ENCODE measurements around the gene SLC5A11.

The SLC5A11 gene

GRCh38 chr16:24954137-24954536, 108.4 kb downstream of the SLC5A11 start (continued):
- TF ChIP-seq ZFP3 (CRISPR knock-in tag; IDR thresholded peaks at IDR 0.05), result no peak

GRCh38 chr16:24955975-24956731, 110.4 kb downstream of the SLC5A11 start:
- TF ChIP-seq GLIS3 (CRISPR knock-in tag; IDR thresholded peaks at IDR 0.05) (no peak), CSRNP3 (CRISPR knock-in tag; IDR thresholded peaks at IDR 0.05) (no peak), TCF4 (CRISPR knock-in tag; IDR thresholded peaks at IDR 0.05; ENCODE audit: borderline replicate concordance) (no peak), ZNF70 (CRISPR knock-in tag; IDR thresholded peaks at IDR 0.05) (no peak), ARNTL (CRISPR knock-in tag; IDR thresholded peaks at IDR 0.05; ENCODE audit: borderline replicate concordance, low read depth) (no peak), POU6F1 (CRISPR knock-in tag; IDR thresholded peaks at IDR 0.05; ENCODE audit: borderline replicate concordance, low read depth) (no peak)
- TF ChIP-seq, protein P1, sequence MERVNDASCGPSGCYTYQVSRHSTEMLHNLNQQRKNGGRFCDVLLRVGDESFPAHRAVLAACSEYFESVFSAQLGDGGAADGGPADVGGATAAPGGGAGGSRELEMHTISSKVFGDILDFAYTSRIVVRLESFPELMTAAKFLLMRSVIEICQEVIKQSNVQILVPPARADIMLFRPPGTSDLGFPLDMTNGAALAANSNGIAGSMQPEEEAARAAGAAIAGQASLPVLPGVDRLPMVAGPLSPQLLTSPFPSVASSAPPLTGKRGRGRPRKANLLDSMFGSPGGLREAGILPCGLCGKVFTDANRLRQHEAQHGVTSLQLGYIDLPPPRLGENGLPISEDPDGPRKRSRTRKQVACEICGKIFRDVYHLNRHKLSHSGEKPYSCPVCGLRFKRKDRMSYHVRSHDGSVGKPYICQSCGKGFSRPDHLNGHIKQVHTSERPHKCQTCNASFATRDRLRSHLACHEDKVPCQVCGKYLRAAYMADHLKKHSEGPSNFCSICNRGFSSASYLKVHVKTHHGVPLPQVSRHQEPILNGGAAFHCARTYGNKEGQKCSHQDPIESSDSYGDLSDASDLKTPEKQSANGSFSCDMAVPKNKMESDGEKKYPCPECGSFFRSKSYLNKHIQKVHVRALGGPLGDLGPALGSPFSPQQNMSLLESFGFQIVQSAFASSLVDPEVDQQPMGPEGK (CRISPR knock-in tag; IDR thresholded peaks at IDR 0.05; ENCODE audit: borderline replicate concordance), result no peak
- no peak for ATAC-seq

DNA sequence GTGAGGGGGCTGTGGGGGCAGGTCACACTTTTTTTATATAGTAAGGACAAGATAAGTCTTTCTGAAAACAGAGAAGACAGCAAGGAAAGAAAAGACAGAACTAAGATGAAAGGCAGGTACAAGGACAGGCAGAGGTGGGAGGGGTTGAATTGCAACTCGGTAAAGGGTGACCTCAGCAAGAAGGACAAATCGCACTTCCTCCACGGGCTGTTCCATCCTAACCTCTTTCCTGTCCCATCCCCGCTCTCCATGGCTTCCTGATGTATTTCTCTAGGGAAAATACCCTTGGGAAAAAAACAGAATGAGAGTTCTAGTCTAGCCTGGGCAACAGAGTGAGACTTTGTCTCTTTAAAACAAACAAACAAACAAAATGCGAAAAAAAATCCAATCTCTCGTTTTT, 112.1 kb downstream of the SLC5A11 start:
- no peak for ATAC-seq
- TF ChIP-seq, protein P2, sequence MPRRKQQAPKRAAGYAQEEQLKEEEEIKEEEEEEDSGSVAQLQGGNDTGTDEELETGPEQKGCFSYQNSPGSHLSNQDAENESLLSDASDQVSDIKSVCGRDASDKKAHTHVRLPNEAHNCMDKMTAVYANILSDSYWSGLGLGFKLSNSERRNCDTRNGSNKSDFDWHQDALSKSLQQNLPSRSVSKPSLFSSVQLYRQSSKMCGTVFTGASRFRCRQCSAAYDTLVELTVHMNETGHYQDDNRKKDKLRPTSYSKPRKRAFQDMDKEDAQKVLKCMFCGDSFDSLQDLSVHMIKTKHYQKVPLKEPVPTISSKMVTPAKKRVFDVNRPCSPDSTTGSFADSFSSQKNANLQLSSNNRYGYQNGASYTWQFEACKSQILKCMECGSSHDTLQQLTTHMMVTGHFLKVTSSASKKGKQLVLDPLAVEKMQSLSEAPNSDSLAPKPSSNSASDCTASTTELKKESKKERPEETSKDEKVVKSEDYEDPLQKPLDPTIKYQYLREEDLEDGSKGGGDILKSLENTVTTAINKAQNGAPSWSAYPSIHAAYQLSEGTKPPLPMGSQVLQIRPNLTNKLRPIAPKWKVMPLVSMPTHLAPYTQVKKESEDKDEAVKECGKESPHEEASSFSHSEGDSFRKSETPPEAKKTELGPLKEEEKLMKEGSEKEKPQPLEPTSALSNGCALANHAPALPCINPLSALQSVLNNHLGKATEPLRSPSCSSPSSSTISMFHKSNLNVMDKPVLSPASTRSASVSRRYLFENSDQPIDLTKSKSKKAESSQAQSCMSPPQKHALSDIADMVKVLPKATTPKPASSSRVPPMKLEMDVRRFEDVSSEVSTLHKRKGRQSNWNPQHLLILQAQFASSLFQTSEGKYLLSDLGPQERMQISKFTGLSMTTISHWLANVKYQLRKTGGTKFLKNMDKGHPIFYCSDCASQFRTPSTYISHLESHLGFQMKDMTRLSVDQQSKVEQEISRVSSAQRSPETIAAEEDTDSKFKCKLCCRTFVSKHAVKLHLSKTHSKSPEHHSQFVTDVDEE (CRISPR knock-in tag; IDR thresholded peaks at IDR 0.05), result no peak
- no peak for TF ChIP-seq BACH2 (CRISPR knock-in tag; IDR thresholded peaks at IDR 0.05; ENCODE audit: borderline replicate concordance)
- TF ChIP-seq CSRNP3 (CRISPR knock-in tag; IDR thresholded peaks at IDR 0.05), result no peak
- TF ChIP-seq ZNF70 (CRISPR knock-in tag; IDR thresholded peaks at IDR 0.05), result no peak
- no peak for TF ChIP-seq ISL1 (CRISPR knock-in tag; IDR thresholded peaks at IDR 0.05)
- TF ChIP-seq ZC3H10 (CRISPR knock-in tag; IDR thresholded peaks at IDR 0.05), result no peak
- no peak for TF ChIP-seq POU6F1 (CRISPR knock-in tag; IDR thresholded peaks at IDR 0.05; ENCODE audit: borderline replicate concordance, low read depth)
- no peak for TF ChIP-seq RARB (CRISPR knock-in tag; IDR thresholded peaks at IDR 0.05)
- TF ChIP-seq CREB5 (CRISPR knock-in tag; IDR thresholded peaks at IDR 0.05; ENCODE audit: low read depth), result no peak
- TF ChIP-seq ZFP3 (CRISPR knock-in tag; IDR thresholded peaks at IDR 0.05), result no peak
- no peak for TF ChIP-seq OSR1 (CRISPR knock-in tag; IDR thresholded peaks at IDR 0.05)
- no peak for TF ChIP-seq SNAI2 (CRISPR knock-in tag; IDR thresholded peaks at IDR 0.05)
- no peak for TF ChIP-seq TOX (CRISPR knock-in tag; IDR thresholded peaks at IDR 0.05; ENCODE audit: borderline replicate concordance)
